ENCODE results near the gene TCN1.
A peak's percentile ranks its signal among the peaks of the same experiment; 100 is the strongest.
"Not testable (repeated sequence)": the region's sequence is repeated elsewhere in the genome, so short reads cannot be mapped to it uniquely, and the experiment has no call there.

TCN1 gene

GRCh38 chr11:59877784-59878183 is 11.5 kb upstream of the TCN1 start:
- Mint-ChIP-seq H3K4me3 (no peak overlapping the region), H3K27ac (ENCODE audit: low read depth) (no peak overlapping the region), H3K9me3 (no peaks in the 10 kb centered on the region), H3K36me3 (ENCODE audit: insufficient read depth) (no peaks in the 10 kb centered on the region), H3K27me3 (peaks cover 57% of the 10 kb centered on the region), H3K4me1 (no peaks in the 10 kb centered on the region)
- DNase-seq (ENCODE audit: low spot score in 2 of 2) (no peak), ATAC-seq (replicated peaks; ENCODE audit: extremely low read depth, poor library complexity, severe bottlenecking) (no peak)

GRCh38 chr11:59877325-59877724 is 11.0 kb upstream of the TCN1 start:
- Mint-ChIP-seq H3K27ac (ENCODE audit: low read depth) (no peak overlapping the region), H3K4me1 (no peaks in the 10 kb centered on the region), H3K36me3 (ENCODE audit: insufficient read depth) (no peaks in the 10 kb centered on the region), H3K4me3 (no peak overlapping the region), H3K9me3 (no peaks in the 10 kb centered on the region), H3K27me3 (peaks cover 57% of the 10 kb centered on the region)
- ATAC-seq (replicated peaks; ENCODE audit: extremely low read depth, poor library complexity, severe bottlenecking), result no peak
- no peak for DNase-seq (ENCODE audit: low spot score in 2 of 2)

DNA sequence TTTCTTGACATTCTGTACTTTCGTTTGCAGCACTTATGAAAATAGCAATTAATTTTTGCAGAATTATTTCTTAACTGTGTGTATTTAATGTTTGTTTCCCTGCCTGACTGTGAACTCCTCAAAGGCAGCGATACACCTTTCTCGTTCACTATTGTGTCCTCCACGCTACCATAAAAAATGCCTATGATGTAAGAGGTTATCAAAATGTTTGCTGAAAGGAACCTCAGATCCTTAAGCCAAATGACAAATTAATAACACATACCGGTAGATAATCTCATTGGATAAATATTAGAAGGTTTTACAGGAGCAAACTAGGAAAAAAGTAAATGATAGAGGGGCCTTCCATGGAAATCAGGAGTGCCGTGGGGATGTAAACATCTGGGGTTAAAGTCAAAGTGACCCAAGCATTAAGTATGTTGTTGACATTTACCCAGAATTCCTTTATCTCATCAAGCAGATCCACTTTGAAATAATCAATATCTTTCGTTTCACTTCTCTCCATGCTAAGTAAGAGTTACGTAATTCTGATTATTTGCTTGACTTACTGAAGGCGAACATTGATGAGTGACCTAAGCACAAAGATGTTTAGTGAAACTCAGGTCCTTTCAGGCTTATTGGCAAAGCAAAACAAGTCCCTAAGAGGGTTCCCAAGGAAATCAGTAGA is 9.7 kb upstream of the TCN1 start:
- Mint-ChIP-seq H3K27ac (ENCODE audit: low read depth) (no peak overlapping the region), H3K9me3 (peaks cover 6% of the 10 kb centered on the region), H3K36me3 (ENCODE audit: insufficient read depth) (no peaks in the 10 kb centered on the region), H3K4me1 (no peaks in the 10 kb centered on the region), H3K27me3 (peaks cover 64% of the 10 kb centered on the region), H3K4me3 (no peak overlapping the region)
- no peak for ATAC-seq (replicated peaks; ENCODE audit: extremely low read depth, poor library complexity, severe bottlenecking)
- no peak for DNase-seq (ENCODE audit: low spot score in 2 of 2)

- DNase-seq (ENCODE audit: low spot score in 2 of 2) (no peak), ATAC-seq (replicated peaks; ENCODE audit: extremely low read depth, poor library complexity, severe bottlenecking) (no peak)
- H3K4me3 Mint-ChIP-seq, result no peak overlapping the region
- no peak overlapping the region for H3K27ac Mint-ChIP-seq (ENCODE audit: low read depth)
- no peaks in the 10 kb centered on the region for H3K4me1 Mint-ChIP-seq
- peaks cover 46% of the 10 kb centered on the region for H3K27me3 Mint-ChIP-seq
- no peaks in the 10 kb centered on the region for H3K36me3 Mint-ChIP-seq (ENCODE audit: insufficient read depth)
- H3K9me3 Mint-ChIP-seq, result peaks cover 6% of the 10 kb centered on the region
Observed at GRCh38 chr11:59872076-59872475, 5.8 kb upstream of the TCN1 start.

DNA sequence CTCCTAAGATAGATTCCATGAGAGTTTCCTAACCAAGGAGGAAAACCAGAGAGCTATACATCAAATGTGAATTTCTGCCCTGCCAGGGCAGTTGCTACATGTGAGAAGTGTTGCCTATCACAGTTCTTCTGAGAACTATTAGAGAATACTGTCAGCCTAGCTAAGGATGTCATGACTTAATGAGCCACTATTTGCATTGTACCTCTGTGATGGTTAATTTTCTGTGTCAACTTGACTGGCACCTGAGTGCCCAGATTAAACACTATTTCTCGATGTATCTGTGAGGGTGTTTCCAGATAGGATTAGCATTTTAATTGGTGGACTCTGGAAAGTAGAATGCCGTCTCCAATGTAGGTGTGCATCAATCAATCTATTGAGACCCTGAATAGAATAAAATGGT is 1.7 kb upstream of the TCN1 start:
- Mint-ChIP-seq H3K4me1 (no peaks in the 10 kb centered on the region), H3K9me3 (peaks cover 6% of the 10 kb centered on the region), H3K27ac (ENCODE audit: low read depth) (no peak overlapping the region), H3K4me3 (no peak overlapping the region), H3K36me3 (ENCODE audit: insufficient read depth) (peaks cover 2% of the 10 kb centered on the region), H3K27me3 (peaks cover 25% of the 10 kb centered on the region)
- no peak for ATAC-seq (replicated peaks; ENCODE audit: extremely low read depth, poor library complexity, severe bottlenecking)
- DNase-seq (ENCODE audit: low spot score in 2 of 2), result no peak

GRCh38 chr11:59866836-59867235 is 549 bp upstream of the TCN1 start:
- no peak overlapping the region for H3K27ac Mint-ChIP-seq (ENCODE audit: low read depth)
- peaks cover 5% of the 10 kb centered on the region for H3K9me3 Mint-ChIP-seq
- no peak overlapping the region for H3K4me3 Mint-ChIP-seq
- no peaks in the 10 kb centered on the region for H3K4me1 Mint-ChIP-seq
- ATAC-seq (replicated peaks; ENCODE audit: extremely low read depth, poor library complexity, severe bottlenecking) (no peak), DNase-seq (ENCODE audit: low spot score in 2 of 2) (no peak)
- H3K27me3 Mint-ChIP-seq, result peaks cover 21% of the 10 kb centered on the region
- H3K36me3 Mint-ChIP-seq (ENCODE audit: insufficient read depth), result peaks cover 2% of the 10 kb centered on the region

DNA sequence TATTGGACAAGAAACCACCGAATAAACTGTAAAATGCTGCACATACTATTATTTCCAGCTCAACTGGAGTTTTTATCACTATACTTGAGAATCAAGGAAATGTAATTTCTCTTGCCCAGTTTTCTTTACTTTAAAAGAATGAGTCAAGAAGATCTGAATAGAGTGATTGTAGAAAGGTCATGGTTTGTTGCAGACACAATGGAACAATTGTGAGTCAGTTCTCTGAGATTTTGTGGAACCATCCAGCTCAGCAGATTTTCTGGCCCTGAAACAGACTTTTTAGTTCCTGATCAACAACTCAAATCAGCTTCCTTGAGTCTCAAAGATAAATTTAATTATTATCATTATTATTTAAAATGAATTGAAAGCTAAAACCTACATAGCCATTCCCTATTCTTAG is 1.3 kb downstream of the TCN1 start:
- Mint-ChIP-seq H3K9me3 (no peaks in the 10 kb centered on the region), H3K27me3 (peaks cover 14% of the 10 kb centered on the region), H3K27ac (ENCODE audit: low read depth) (no peak overlapping the region), H3K4me3 (no peak overlapping the region), H3K36me3 (ENCODE audit: insufficient read depth) (peaks cover 2% of the 10 kb centered on the region), H3K4me1 (no peaks in the 10 kb centered on the region)
- ATAC-seq (replicated peaks; ENCODE audit: extremely low read depth, poor library complexity, severe bottlenecking) (no peak), DNase-seq (ENCODE audit: low spot score in 2 of 2) (no peak)

GRCh38 chr11:59862252-59862651 is 4.0 kb downstream of the TCN1 start:
- Mint-ChIP-seq H3K4me3 (no peak overlapping the region), H3K9me3 (no peaks in the 10 kb centered on the region), H3K36me3 (ENCODE audit: insufficient read depth) (peaks cover 2% of the 10 kb centered on the region), H3K27ac (ENCODE audit: low read depth) (no peak overlapping the region), H3K4me1 (peaks cover 12% of the 10 kb centered on the region), H3K27me3 (peaks cover 10% of the 10 kb centered on the region)
- DNase-seq (ENCODE audit: low spot score in 2 of 2) (no peak), ATAC-seq (replicated peaks; ENCODE audit: extremely low read depth, poor library complexity, severe bottlenecking) (no peak)

GRCh38 chr11:59859673-59860072 is 6.6 kb downstream of the TCN1 start:
- no peak overlapping the region for H3K27ac Mint-ChIP-seq (ENCODE audit: low read depth)
- no peaks in the 10 kb centered on the region for H3K9me3 Mint-ChIP-seq
- ATAC-seq (replicated peaks; ENCODE audit: extremely low read depth, poor library complexity, severe bottlenecking) (no peak), DNase-seq (ENCODE audit: low spot score in 2 of 2) (no peak)
- no peak overlapping the region for H3K4me3 Mint-ChIP-seq
- no peaks in the 10 kb centered on the region for H3K27me3 Mint-ChIP-seq
- peaks cover 13% of the 10 kb centered on the region for H3K4me1 Mint-ChIP-seq
- H3K36me3 Mint-ChIP-seq (ENCODE audit: insufficient read depth), result no peaks in the 10 kb centered on the region

- peaks cover 13% of the 10 kb centered on the region for H3K4me1 Mint-ChIP-seq
- no peak overlapping the region for H3K27ac Mint-ChIP-seq (ENCODE audit: low read depth)
- no peak overlapping the region for H3K4me3 Mint-ChIP-seq
- H3K27me3 Mint-ChIP-seq, result peaks cover 8% of the 10 kb centered on the region
- no peaks in the 10 kb centered on the region for H3K9me3 Mint-ChIP-seq
- no peaks in the 10 kb centered on the region for H3K36me3 Mint-ChIP-seq (ENCODE audit: insufficient read depth)
- DNase-seq (ENCODE audit: low spot score in 2 of 2) (no peak), ATAC-seq (replicated peaks; ENCODE audit: extremely low read depth, poor library complexity, severe bottlenecking) (peak; percentile 46)
Observed at GRCh38 chr11:59857439-59858434, 8.6 kb downstream of the TCN1 start.

DNA sequence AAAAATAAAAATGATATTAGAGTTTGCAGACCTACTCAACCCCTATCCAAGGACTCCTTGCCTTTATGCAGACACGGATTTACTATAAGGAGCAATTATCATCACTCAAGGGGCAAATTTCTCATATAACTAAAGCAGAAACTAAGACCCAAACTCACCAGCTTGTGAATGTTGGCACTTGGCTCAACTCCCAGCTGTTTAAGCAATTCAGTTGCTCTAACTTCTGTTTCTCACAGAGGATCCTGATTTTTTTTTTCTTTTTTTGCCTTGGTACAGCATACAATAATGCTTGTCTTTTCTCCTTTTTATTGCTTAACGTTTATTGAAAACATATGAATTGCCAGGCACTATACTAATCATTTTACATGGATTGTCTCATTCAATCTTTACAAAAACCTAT is 11.4 kb downstream of the TCN1 start:
- Mint-ChIP-seq H3K9me3 (no peaks in the 10 kb centered on the region), H3K4me1 (peaks cover 13% of the 10 kb centered on the region), H3K4me3 (no peak overlapping the region), H3K27me3 (peaks cover 12% of the 10 kb centered on the region), H3K36me3 (ENCODE audit: insufficient read depth) (no peaks in the 10 kb centered on the region), H3K27ac (ENCODE audit: low read depth) (no peak overlapping the region)
- no peak for ATAC-seq (replicated peaks; ENCODE audit: extremely low read depth, poor library complexity, severe bottlenecking)
- DNase-seq (ENCODE audit: low spot score in 2 of 2), result no peak

DNA sequence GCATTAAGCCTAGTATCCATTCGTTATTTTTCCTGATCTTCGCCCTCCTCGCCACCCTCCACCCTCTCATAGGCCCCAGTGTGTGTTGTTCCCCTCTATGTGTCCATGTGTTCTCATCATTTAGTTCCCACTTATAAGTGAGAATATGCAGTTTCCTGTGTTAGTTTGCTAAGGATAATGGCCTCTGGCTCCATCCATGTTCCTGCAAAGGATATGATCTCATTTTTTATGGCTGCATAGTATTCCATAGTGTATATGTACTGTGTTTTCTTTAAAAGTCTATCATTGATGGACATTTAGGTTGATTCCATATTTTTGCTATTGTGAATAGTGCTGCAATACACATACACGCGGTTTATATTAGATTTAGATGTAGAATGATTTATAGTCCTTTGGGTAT is 14.9 kb downstream of the TCN1 start:
- DNase-seq (ENCODE audit: low spot score in 2 of 2); H3K27ac Mint-ChIP-seq (ENCODE audit: low read depth); ATAC-seq (replicated peaks; ENCODE audit: extremely low read depth, poor library complexity, severe bottlenecking); H3K36me3 Mint-ChIP-seq (ENCODE audit: insufficient read depth); H3K9me3 Mint-ChIP-seq; H3K4me3 Mint-ChIP-seq; H3K4me1 Mint-ChIP-seq: not testable (repeated sequence)
- peaks cover 22% of the 10 kb centered on the region for H3K27me3 Mint-ChIP-seq

- not testable (repeated sequence) for H3K27ac Mint-ChIP-seq (ENCODE audit: low read depth); H3K36me3 Mint-ChIP-seq (ENCODE audit: insufficient read depth); DNase-seq (ENCODE audit: low spot score in 2 of 2); ATAC-seq (replicated peaks; ENCODE audit: extremely low read depth, poor library complexity, severe bottlenecking); H3K9me3 Mint-ChIP-seq; H3K4me1 Mint-ChIP-seq; H3K4me3 Mint-ChIP-seq
- H3K27me3 Mint-ChIP-seq, result peaks cover 22% of the 10 kb centered on the region
Observed at GRCh38 chr11:59849551-59849950, 16.7 kb downstream of the TCN1 start.

Data from central memory CD8-positive, alpha-beta T cell (primary cell).